HG03571 (cell line): ENCODE measurements around the gene CLPSL2.

Experiments
- ATAC-seq: cut with Tn5 transposase; IDR thresholded peaks from one replicate; pipeline ENCODE4 v1.9.1; 2021; ENCODE audit not compliant: unreplicated experiment

Gene CLPSL2

GRCh38 chr6:35786810-35787209, 10.4 kb downstream of the CLPSL2 start:
- no peak for ATAC-seq

- no peak for ATAC-seq
These were observed 11.1 kb downstream of the CLPSL2 start for GRCh38 chr6:35787266-35788218.

- no peak for ATAC-seq
These were observed 12.1 kb downstream of the CLPSL2 start for GRCh38 chr6:35788423-35788982.

- no peak for ATAC-seq
These were observed 14.3 kb downstream of the CLPSL2 start for GRCh38 chr6:35790683-35791082.

GRCh38 chr6:35794536-35795452, 18.4 kb downstream of the CLPSL2 start:
- ATAC-seq, result no peak

GRCh38 chr6:35795453-35796071, 19.2 kb downstream of the CLPSL2 start:
- no peak for ATAC-seq

GRCh38 chr6:35796236-35796635, 19.8 kb downstream of the CLPSL2 start:
- no peak for ATAC-seq

- ATAC-seq, result no peak
These were observed 21.6 kb downstream of the CLPSL2 start for GRCh38 chr6:35797837-35798526.

- ATAC-seq, result no peak
These were observed 22.3 kb downstream of the CLPSL2 start for GRCh38 chr6:35798706-35799105.

- ATAC-seq, result no peak
These were observed 24.8 kb downstream of the CLPSL2 start for GRCh38 chr6:35801148-35801547.

- ATAC-seq, result no peak
These were observed 28.8 kb downstream of the CLPSL2 start, which contains the start of gene LHFPL5 for GRCh38 chr6:35804996-35805736. Gene LHFPL5 (plus strand): TSS chr6:35805352. CDS start chr6:35805671, 319 bp downstream.

GRCh38 chr6:35808688-35809087, 32.3 kb downstream of the CLPSL2 start:
- no peak for ATAC-seq

- ATAC-seq, result no peak
These were observed 33.4 kb downstream of the CLPSL2 start for GRCh38 chr6:35809809-35810208.

GRCh38 chr6:35810971-35811698, 34.7 kb downstream of the CLPSL2 start:
- ATAC-seq, result no peak

GRCh38 chr6:35811699-35811995, 35.2 kb downstream of the CLPSL2 start:
- ATAC-seq, result no peak

- ATAC-seq, result no peak
These were observed 41.1 kb downstream of the CLPSL2 start for GRCh38 chr6:35817515-35817914.

- no peak for ATAC-seq
These were observed 47.2 kb downstream of the CLPSL2 start for GRCh38 chr6:35823601-35824000.

- ATAC-seq, result no peak
These were observed 48.3 kb downstream of the CLPSL2 start for GRCh38 chr6:35824552-35825192.
